OCI-LY7 (cell line): ENCODE data around the gene ELK3.

Source experiments
- EZH2phosphoT487 ChIP-seq: fragments of 200-600 bp; sonication (generic); IDR thresholded peaks from 2 replicates; pipeline ENCODE4 v1.6.1; 2018; ENCODE audit warnings: low read depth, borderline replicate concordance, mild to moderate bottlenecking, mixed run types, antibody characterized with exemption, low read length, moderate library complexity, mixed read lengths
- TF ChIP-seq, protein P1 (sequence below): fragments of 200-600 bp; sonication (generic); conservative IDR thresholded peaks from 2 replicates; pipeline ENCODE4 v1.5.1; 2014; ENCODE audit warnings: mild to moderate bottlenecking, antibody characterized with exemption, low read length, moderate library complexity, mixed read lengths

DNA sequence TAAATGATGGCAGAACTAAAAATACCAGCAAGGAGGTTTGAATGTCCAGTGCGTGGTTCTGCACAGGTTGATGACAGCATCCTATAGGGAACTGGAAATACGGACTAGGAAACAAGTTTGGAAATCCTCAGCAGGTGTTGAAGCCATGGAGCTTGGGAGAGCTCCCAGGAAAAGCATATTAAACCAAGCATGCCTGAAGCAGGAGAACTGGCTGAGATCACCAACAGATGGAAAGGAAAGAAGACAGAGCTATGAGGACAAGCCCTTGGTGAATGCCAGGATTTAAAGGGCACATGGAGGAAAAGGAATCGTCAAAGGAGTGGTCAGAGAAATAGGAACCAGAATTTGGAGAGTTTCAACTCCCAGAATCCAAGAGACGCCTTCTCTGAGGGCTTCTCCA, 21.2 kb upstream of the ELK3 start:
- TF ChIP-seq, protein P1, sequence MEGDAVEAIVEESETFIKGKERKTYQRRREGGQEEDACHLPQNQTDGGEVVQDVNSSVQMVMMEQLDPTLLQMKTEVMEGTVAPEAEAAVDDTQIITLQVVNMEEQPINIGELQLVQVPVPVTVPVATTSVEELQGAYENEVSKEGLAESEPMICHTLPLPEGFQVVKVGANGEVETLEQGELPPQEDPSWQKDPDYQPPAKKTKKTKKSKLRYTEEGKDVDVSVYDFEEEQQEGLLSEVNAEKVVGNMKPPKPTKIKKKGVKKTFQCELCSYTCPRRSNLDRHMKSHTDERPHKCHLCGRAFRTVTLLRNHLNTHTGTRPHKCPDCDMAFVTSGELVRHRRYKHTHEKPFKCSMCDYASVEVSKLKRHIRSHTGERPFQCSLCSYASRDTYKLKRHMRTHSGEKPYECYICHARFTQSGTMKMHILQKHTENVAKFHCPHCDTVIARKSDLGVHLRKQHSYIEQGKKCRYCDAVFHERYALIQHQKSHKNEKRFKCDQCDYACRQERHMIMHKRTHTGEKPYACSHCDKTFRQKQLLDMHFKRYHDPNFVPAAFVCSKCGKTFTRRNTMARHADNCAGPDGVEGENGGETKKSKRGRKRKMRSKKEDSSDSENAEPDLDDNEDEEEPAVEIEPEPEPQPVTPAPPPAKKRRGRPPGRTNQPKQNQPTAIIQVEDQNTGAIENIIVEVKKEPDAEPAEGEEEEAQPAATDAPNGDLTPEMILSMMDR, result no peak
- no peak for TF ChIP-seq EZH2phosphoT487
